Breast epithelium (tissue), 4 donors: ENCODE measurements around the gene HES7. TPM values are rescaled to one million over a fixed set of nuclear protein-coding genes. Genes with fewer than 3 reads are reported as not detected.

Source experiments
- DNase-seq, 2 donors: peaks; one replicate each; pipeline ENCODE4 v3.0.0-alpha.2; 2019; ENCODE audit warnings: low spot score in 2 of 2
- H3K27ac ChIP-seq, 2 donors: fragments of 200-600 bp; sonication (generic) in 1 of 2; one replicate each; pipeline ENCODE4 v1.5.1; 2016 to 2019; ENCODE audit warnings: mild to moderate bottlenecking in 1 of 2
- H3K27me3 ChIP-seq, 2 donors: fragments of 200-600 bp; sonication (generic) in 1 of 2; one replicate each; pipeline versions ENCODE4 v1.5.1 to v1.6.0; 2017 to 2019; ENCODE audit warnings: control low read depth in 1 of 2, mild to moderate bottlenecking in 1 of 2
- H3K36me3 ChIP-seq: fragments of 200-600 bp; one replicate; pipeline ENCODE4 v1.5.1; 2019
- H3K4me1 ChIP-seq, 2 donors: fragments of 200-600 bp; sonication (generic); one replicate each; pipeline ENCODE4 v1.5.1; 2016 to 2019; ENCODE audit warnings: control low read depth in 1 of 2
- H3K4me3 ChIP-seq, 3 donors: fragments of 200-600 bp; sonication (generic); 1 replicate in 2 of 3; 2 replicates in 1 of 3; pipeline ENCODE4 v1.5.1; 2016 to 2019; ENCODE audit warnings: mild to moderate bottlenecking in 3 of 3, moderate library complexity in 2 of 3
- H3K9me3 ChIP-seq, 2 donors: fragments of 200-600 bp; sonication (generic) in 1 of 2; one replicate each; pipeline ENCODE4 v1.5.1; 2016 to 2019; ENCODE audit warnings: control low read depth in 1 of 2
- POLR2A ChIP-seq: fragments of 450-650 bp; IDR thresholded peaks from one replicate; pipeline ENCODE4 v1.6.1; 2016; ENCODE audit warnings: antibody characterized with exemption, mild to moderate bottlenecking, moderate library complexity
- POLR2AphosphoS5 ChIP-seq, 3 donors: sonication (generic); formaldehyde crosslinking; IDR thresholded peaks; one replicate each; pipeline ENCODE4 v1.6.1; 2017; ENCODE audit warnings: antibody characterized with exemption in 3 of 3
- intact Hi-C: fragments of 100-400 bp; cut with DNase I; formaldehyde crosslinking; loops from one replicate; pipeline ENCODE4 v1.15.1; 2023; ENCODE audit warnings: low total_unique reads
- total RNA-seq, 3 donors: library from RNA; depleted of rRNA; stranded (reverse); fragments of >200 nt; gene quantifications; one replicate each; pipeline ENCODE4 v1.1.0, GENCODE V29; 2016
- TF ChIP-seq, protein P1 (sequence below), 3 donors: fragments of 450-650 bp; IDR thresholded peaks; one replicate each; pipeline ENCODE4 v1.5.1; 2016 to 2017; ENCODE audit warnings: antibody characterized with exemption in 3 of 3, mild to moderate bottlenecking in 3 of 3, moderate library complexity in 3 of 3

HES7 gene
- total RNA-seq, 3 donors from 2014 or later: not detected

DNA sequence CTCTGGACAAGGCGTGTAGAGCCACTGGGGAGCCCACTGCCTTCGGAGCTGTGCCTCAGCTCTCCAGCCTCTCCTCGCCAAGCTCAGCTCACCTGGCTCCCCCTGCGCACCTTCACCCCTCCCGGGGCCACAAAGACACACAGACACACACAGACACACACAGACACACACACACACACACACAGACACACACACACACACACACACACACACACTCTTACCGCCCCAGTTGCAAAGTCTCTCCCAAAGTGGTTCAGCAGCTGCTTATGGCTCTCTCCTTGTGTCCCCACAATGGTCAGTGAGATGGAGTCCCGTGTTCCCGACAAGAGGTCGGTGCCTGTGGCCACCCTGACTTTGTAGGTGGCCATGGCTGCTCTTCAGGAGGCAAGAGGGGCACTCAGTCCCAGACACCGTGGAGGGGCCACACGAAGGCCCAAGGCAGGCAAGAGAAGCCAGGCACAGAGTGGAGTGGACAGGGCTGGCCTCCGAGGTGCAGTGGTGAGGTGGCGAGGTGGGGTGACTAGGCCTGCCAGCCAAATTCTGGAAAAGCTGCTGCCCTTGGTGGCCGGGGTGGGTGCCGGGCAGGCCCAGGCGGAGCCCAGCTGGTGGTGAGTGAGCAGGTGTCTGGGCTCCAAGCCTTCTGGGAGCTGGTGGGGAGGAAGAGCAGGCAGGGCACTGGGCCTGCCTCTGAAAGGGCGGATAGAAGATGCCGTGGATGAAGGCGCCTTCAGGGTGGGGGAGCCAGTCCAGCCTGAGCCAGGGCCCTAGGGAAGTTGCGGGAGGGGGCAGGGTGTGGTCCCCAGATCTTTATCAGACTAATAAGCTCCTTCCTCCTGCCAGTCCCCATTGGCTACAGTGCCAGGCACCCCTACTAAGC is 36.6 kb downstream of the HES7 start, which contains the start of gene ALOX12B:
TSS of gene ALOX12B (minus strand) at position 642 of the 877 bp plus-strand sequence. CDS start at position 368, 274 bp downstream.
- no peak within 1 kb of the TSS for H3K27ac ChIP-seq
- H3K36me3 ChIP-seq: no peaks in the 10 kb centered on the region
- H3K4me3 ChIP-seq: no peak within 1 kb of the TSS
- peaks cover 0 to 13% of the 10 kb centered on the region in 2 donors for H3K27me3 ChIP-seq
- intact Hi-C loops: no loop called here
- TF ChIP-seq, protein P1, sequence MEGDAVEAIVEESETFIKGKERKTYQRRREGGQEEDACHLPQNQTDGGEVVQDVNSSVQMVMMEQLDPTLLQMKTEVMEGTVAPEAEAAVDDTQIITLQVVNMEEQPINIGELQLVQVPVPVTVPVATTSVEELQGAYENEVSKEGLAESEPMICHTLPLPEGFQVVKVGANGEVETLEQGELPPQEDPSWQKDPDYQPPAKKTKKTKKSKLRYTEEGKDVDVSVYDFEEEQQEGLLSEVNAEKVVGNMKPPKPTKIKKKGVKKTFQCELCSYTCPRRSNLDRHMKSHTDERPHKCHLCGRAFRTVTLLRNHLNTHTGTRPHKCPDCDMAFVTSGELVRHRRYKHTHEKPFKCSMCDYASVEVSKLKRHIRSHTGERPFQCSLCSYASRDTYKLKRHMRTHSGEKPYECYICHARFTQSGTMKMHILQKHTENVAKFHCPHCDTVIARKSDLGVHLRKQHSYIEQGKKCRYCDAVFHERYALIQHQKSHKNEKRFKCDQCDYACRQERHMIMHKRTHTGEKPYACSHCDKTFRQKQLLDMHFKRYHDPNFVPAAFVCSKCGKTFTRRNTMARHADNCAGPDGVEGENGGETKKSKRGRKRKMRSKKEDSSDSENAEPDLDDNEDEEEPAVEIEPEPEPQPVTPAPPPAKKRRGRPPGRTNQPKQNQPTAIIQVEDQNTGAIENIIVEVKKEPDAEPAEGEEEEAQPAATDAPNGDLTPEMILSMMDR (IDR thresholded peaks at IDR 0.05): no peak
- no peak for TF ChIP-seq POLR2AphosphoS5 (IDR thresholded peaks at IDR 0.05)
- no peak for DNase-seq
- H3K4me1 ChIP-seq: no peaks in the 10 kb centered on the region
- no peaks in the 10 kb centered on the region for H3K9me3 ChIP-seq

DNA sequence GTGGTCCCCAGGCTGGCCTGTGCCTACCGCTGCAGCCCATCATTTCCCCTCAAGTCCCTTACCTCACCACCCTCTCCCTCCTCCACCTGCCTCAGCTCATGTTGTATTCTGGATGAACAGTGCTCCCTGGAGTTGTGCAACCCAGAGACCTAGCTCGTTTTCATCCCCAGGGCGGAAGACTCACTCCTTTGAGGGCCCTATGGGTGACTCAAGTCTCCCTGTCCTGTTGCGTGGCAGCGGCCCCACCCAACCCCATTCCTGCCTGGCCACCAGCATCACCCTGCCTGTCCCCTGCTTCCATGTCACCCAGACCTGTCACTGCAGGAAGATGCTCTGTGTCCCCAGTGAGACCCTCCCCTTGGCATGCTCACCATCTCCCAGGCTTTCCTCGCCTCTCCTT is 39.7 kb downstream of the HES7 start:
- TF ChIP-seq, protein P1 (IDR thresholded peaks at IDR 0.05): no peak
- TF ChIP-seq POLR2A (no peak), POLR2AphosphoS5 (IDR thresholded peaks at IDR 0.05) (no peak)
- Histone ChIP-seq H3K36me3 (no peaks in the 10 kb centered on the region), H3K4me3 (no peak overlapping the region), H3K27ac (no peak overlapping the region), H3K4me1 (no peaks in the 10 kb centered on the region), H3K27me3 (peaks cover 0 to 13% of the 10 kb centered on the region in 2 donors), H3K9me3 (no peaks in the 10 kb centered on the region)
- intact Hi-C loops: no loop called here
- DNase-seq: no peak

DNA sequence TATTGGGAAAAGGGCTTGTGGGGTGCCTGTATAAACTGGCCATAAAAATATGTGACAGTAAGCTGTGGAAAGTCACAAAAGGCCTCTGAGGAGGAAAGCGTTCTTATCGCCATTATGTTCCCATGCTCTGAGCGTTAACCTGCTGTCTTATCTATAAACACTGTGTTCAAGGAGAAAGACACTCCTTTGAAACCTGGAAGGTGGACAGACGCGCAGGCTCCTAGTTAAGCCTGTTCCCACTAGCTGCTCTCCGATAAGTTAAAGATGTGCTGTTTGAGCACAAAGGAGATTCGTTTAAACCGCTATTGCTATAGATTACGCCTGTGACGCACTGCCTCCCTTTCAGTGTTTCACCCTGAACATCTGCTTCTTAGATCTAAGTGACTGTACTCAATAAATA is 41.6 kb downstream of the HES7 start:
- TF ChIP-seq POLR2AphosphoS5 (IDR thresholded peaks at IDR 0.05) (no peak), POLR2A (no peak)
- TF ChIP-seq, protein P1 (IDR thresholded peaks at IDR 0.05): no peak
- no peak for DNase-seq
- intact Hi-C loops: no loop called here
- H3K9me3 ChIP-seq: no peaks in the 10 kb centered on the region
- no peak overlapping the region for H3K4me3 ChIP-seq
- no peaks in the 10 kb centered on the region for H3K36me3 ChIP-seq
- peaks cover 0 to 17% of the 10 kb centered on the region in 2 donors for H3K27me3 ChIP-seq
- no peaks in the 10 kb centered on the region for H3K4me1 ChIP-seq
- no peak overlapping the region for H3K27ac ChIP-seq

DNA sequence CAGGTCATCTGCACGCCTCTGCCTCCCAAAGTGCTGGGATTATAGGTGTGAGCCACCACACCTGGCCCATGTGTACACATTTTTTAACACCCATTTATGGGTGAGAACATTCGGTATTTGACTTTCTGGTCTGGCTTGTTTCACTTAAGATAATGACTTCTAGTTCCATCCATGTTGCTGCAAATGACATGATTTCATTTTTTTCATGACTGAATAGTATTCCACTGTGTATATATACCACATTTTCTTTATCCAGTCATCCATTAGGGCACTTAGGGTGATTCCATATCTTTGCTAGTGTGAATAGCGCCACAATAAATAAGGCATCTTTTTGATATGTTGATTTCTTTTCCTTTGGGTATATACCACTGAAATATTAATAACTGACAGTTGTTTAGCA is 42.0 kb downstream of the HES7 start:
- H3K27me3 ChIP-seq: peaks cover 0 to 21% of the 10 kb centered on the region in 2 donors
- intact Hi-C loops: no loop called here
- TF ChIP-seq, protein P1 (IDR thresholded peaks at IDR 0.05): no peak
- TF ChIP-seq POLR2AphosphoS5 (IDR thresholded peaks at IDR 0.05): no peak
- no peak for TF ChIP-seq POLR2A

DNA sequence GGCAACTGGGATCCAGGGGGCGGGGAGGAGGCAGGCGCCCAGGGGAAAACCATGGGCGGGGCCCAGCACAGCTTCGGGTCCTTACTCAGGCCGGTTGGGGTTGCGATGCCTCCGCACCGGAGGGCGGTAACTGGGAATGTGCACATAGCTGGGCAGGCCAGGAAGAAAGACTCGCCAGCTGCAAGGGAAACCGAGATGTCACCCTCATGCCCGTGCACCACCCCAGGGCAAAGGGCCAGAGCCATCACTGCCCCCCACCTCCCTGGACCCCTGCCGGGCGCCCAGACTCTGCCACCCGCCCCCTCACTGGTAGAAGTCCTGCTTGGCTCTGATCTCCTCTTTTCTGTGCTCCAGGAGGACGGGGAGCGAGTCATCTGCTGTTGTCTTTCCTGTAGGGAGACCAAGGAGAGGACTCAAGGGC is 43.1 kb downstream of the HES7 start:
- Histone ChIP-seq H3K27me3 (peaks cover 0 to 32% of the 10 kb centered on the region in 2 donors), H3K27ac (no peak overlapping the region), H3K4me3 (no peak overlapping the region), H3K36me3 (no peaks in the 10 kb centered on the region), H3K4me1 (no peaks in the 10 kb centered on the region), H3K9me3 (no peaks in the 10 kb centered on the region)
- no peak for DNase-seq
- no peak for TF ChIP-seq POLR2AphosphoS5 (IDR thresholded peaks at IDR 0.05)
- TF ChIP-seq, protein P1 (IDR thresholded peaks at IDR 0.05): no peak
- TF ChIP-seq POLR2A: no peak
- intact Hi-C loops: no loop called here

More for the DNA sequence above, 42.0 kb downstream of the HES7 start:
- no peaks in the 10 kb centered on the region for H3K4me1 ChIP-seq
- no peaks in the 10 kb centered on the region for H3K9me3 ChIP-seq
- H3K27ac ChIP-seq: no peak overlapping the region
- no peaks in the 10 kb centered on the region for H3K36me3 ChIP-seq
- H3K4me3 ChIP-seq: no peak overlapping the region
- no peak for DNase-seq
